Rectal smooth muscle tissue (tissue), 1 donor: ENCODE data around the gene DZANK1.
A peak's percentile ranks its signal among the peaks of the same experiment; 100 is the strongest.

Experiments used
- H3K27ac ChIP-seq: one replicate; pipeline ENCODE4 v1.7.0; 2013; ENCODE audit warnings: low read depth, low read length, inconsistent platforms
- H3K27me3 ChIP-seq: one replicate; pipeline ENCODE4 v1.7.0; 2013; ENCODE audit warnings: low read length; ENCODE audit not compliant: control insufficient read depth, insufficient read depth
- H3K36me3 ChIP-seq: one replicate; pipeline ENCODE4 v1.7.0; 2013; ENCODE audit warnings: low read length; ENCODE audit not compliant: control insufficient read depth, insufficient read depth
- H3K4me1 ChIP-seq: one replicate; pipeline ENCODE4 v1.7.0; 2013; ENCODE audit warnings: low read length; ENCODE audit not compliant: control insufficient read depth, insufficient read depth
- H3K4me3 ChIP-seq: one replicate; pipeline ENCODE4 v1.7.0; 2013; ENCODE audit warnings: low read length
- H3K9ac ChIP-seq: one replicate; pipeline ENCODE4 v1.7.0; 2013; ENCODE audit warnings: low read length

Gene DZANK1

DNA sequence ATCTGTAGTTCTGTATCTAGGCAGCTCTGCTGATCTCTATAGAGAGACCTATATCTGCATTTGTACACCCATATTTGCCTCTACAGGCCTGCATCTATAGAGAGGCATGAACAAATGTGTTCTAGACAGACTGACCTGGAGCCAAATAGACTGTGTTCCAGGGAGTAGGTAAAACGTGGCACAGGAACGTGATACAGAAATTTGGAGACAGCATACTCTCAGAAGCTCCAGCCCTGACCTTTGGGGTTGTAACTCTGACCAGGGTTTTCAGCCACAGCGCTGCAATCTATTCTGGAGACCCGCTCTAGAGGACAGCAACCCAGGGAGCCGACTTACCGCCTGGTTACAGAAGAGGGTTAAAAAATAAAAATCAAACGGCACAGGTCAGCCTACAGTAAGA lies 29.2 kb upstream of the DZANK1 start:
- H3K4me3 ChIP-seq, result peak overlapping the region; percentile 95
- no peaks in the 10 kb centered on the region for H3K27me3 ChIP-seq
- no peak overlapping the region for H3K27ac ChIP-seq
- no peaks in the 10 kb centered on the region for H3K36me3 ChIP-seq
- peaks cover 6% of the 10 kb centered on the region for H3K4me1 ChIP-seq
- no peak overlapping the region for H3K9ac ChIP-seq

DNA sequence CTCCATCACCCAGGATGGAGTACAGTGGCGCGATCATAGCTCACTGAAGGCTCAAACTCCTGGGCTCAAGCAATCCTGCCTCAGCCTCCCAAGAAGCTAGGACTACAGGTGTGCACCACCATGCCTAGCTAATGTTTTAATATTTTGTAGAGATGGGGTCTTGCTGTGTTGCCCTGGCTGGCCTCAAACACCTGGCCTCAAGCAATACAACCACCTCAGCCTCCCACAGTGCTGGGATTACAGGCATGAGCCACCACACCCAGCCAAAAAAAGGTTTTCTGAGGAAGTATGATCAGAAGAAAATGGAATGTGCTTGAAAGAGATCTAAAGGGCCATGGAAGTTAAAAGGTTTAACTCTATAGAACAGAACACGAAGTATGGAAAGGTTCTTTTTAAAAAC lies 21.5 kb upstream of the DZANK1 start:
- Histone ChIP-seq H3K4me1 (no peaks in the 10 kb centered on the region), H3K27me3 (no peaks in the 10 kb centered on the region), H3K36me3 (peaks cover 5% of the 10 kb centered on the region), H3K27ac (no peak overlapping the region), H3K4me3 (no peak overlapping the region), H3K9ac (no peak overlapping the region)

DNA sequence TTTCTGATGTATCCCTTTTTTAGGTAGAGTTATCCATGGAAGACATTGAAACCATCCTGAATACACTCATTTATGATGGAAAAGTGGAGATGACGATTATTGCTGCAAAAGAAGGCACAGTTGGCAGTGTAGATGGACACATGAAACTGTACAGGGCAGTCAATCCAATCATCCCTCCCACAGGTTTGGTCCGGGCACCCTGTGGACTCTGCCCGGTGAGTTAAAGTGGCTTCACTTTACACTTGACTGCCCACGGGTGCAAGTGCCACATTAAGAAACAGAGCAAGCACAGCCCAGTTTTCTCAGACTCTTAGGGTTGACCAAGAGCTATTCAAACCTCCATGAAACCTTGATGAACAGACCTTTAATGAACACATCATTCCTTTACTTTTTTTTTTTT lies 14.8 kb upstream of the DZANK1 start:
- H3K4me1 ChIP-seq, result no peaks in the 10 kb centered on the region
- H3K4me3 ChIP-seq, result no peak overlapping the region
- no peak overlapping the region for H3K9ac ChIP-seq
- no peak overlapping the region for H3K27ac ChIP-seq
- H3K36me3 ChIP-seq, result peaks cover 18% of the 10 kb centered on the region
- H3K27me3 ChIP-seq, result no peaks in the 10 kb centered on the region

DNA sequence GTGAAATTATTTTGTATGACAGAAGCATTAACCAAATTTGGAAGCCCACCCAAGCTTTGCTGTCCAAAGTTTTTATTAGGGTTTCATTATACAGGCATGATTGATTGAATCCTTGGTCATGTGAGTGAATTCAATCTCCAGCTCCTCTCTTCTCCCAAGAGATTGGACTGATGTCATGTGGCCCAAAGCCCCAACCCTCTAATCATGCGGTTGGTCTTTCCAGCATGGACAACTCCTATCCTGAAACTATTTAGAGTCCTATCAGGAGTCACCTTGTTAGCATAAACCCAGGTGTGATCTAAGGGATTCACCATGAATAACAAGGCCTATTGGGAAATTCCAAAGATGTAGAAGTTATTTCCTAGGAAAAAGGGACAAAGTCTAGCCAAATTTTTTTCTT lies 11.0 kb upstream of the DZANK1 start:
- Histone ChIP-seq H3K9ac (no peak overlapping the region), H3K27ac (no peak overlapping the region), H3K27me3 (no peaks in the 10 kb centered on the region), H3K4me3 (no peak overlapping the region), H3K36me3 (peaks cover 18% of the 10 kb centered on the region), H3K4me1 (no peaks in the 10 kb centered on the region)

DNA sequence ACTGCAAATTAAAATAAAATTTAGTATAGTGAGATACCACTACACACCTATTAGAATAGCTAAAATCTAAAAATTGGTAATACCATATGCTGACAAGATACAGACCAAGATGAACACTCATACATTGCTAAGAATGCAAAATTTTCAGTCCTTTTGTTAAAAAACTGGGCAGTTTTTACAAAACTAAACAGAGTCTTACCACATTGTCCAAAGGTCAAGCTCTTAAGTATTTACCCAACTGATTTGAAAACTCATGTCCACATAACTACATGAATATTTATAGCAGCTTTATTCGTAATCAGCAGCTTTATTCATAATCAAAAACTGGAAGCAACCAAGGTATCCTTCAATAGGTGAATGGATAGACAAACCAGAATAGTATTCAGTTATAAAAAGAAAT lies 10.4 kb upstream of the DZANK1 start:
- Histone ChIP-seq H3K4me3 (no peak overlapping the region), H3K27me3 (no peaks in the 10 kb centered on the region), H3K9ac (no peak overlapping the region), H3K4me1 (no peaks in the 10 kb centered on the region), H3K36me3 (peaks cover 13% of the 10 kb centered on the region), H3K27ac (no peak overlapping the region)

DNA sequence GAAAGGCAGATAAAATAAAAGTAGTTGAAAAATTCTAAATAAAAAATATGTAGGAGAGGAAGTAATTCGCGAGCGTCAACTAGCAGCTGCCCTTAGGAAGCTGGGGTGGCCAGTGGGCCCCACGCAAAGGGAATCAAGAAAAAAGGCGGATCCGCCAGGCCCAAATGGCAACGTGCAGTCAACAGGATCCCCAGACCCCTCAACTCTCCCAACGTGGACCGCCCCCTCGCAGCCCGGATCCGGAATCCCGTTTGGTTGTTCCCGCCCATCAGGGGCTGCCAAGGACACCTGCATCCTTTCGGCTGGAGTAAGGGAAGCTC lies 296 bp downstream of the DZANK1 start:
- H3K4me3 ChIP-seq, result peak overlapping the region; percentile 90
- H3K4me1 ChIP-seq, result peaks cover 6% of the 10 kb centered on the region
- H3K9ac ChIP-seq, result peak overlapping the region; percentile 40
- H3K27me3 ChIP-seq, result no peaks in the 10 kb centered on the region
- peaks cover 6% of the 10 kb centered on the region for H3K36me3 ChIP-seq
- H3K27ac ChIP-seq, result no peak overlapping the region

DNA sequence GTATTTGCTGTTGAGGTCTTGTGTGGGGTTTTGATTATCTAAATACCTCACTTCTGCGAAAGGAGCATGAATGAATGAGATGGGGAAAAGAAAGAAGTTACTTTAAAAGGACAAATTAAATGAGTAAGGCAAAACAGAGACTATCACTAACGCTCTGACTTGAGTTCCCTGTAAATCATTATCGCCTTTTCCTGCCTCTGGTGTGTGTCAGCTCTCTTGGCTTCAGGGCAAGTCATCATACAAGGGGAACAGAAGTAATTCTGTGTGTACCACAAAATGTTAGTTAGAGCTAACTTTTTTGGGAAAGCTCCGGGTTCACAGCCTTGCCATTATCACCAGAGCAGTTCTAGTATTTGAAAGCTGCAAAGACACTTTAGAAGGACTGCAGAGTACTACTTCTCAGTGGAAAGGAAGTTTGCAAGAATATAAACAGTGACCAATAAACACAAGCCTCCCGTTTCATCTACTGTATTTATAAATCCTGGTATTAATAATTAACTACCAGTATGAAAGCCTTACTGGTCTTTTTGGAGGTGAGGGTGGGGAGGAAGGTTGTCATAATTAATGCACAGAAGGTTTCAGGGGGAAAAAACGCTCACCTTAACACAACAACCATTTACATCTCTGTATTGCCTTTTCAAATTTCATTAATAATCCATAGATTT lies 1.2 kb downstream of the DZANK1 start:
- peaks cover 6% of the 10 kb centered on the region for H3K4me1 ChIP-seq
- no peaks in the 10 kb centered on the region for H3K27me3 ChIP-seq
- H3K4me3 ChIP-seq, result no peak overlapping the region
- peaks cover 2% of the 10 kb centered on the region for H3K36me3 ChIP-seq
- no peak overlapping the region for H3K9ac ChIP-seq
- no peak overlapping the region for H3K27ac ChIP-seq

DNA sequence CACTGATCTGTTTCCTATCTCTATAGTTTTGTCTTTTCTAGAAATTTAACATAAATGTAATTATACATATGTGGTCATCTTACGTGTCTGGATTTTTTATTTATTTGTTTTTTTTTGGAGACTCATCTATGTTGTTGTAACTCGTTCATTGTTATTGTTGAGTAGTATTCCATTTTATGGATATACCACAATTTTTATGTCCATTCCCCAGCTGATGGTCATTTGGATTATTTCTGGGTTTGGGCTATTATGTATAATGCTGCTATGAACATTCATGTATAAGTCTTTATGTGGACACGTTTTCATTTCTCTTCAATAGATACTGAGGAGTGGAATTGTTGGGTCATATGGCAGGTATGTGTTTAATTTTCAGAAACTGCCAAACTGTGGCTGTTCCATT lies 10.2 kb downstream of the DZANK1 start:
- no peaks in the 10 kb centered on the region for H3K36me3 ChIP-seq
- H3K9ac ChIP-seq, result no peak overlapping the region
- H3K27ac ChIP-seq, result no peak overlapping the region
- no peaks in the 10 kb centered on the region for H3K27me3 ChIP-seq
- no peak overlapping the region for H3K4me3 ChIP-seq
- H3K4me1 ChIP-seq, result no peaks in the 10 kb centered on the region

DNA sequence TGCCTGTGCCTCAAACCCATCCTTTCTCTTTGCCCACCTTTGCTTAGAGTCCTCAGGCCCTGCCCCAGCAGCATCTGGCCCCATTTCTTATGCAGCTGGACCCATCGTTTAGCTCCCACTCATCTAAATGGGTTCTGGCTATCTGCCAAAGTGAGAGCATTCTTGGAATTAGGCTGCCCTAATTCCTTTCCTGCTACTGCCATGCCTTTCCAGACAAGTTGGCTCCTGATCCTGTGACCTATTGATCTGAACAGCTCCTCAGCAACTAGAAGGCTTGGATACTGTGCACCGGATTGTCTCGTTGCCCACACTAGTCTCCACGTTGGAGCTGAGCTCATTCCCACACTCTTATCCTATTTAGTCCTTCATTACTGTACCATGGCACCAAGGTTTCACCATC lies 22.9 kb downstream of the DZANK1 start:
- Histone ChIP-seq H3K4me3 (no peak overlapping the region), H3K4me1 (no peaks in the 10 kb centered on the region), H3K9ac (no peak overlapping the region), H3K36me3 (no peaks in the 10 kb centered on the region), H3K27ac (no peak overlapping the region), H3K27me3 (no peaks in the 10 kb centered on the region)

DNA sequence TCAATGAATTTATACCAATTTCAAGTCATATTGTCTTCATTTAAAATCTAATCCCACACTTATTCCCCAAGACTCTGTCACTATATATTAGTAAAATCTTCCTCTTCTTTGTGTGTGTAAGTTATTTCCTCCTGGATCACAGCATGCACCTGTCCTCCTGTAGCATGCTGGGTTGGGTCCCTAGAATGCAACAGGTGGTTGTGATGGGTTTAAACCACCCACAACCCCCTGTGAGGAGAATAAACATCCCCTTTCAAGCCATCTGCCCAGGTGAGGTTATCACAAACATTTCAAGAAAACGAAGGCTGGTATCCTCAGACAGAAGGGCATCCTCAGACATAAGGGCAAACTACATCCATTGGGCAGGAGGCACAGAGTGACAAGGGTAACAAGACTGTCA lies 26.4 kb downstream of the DZANK1 start:
- Histone ChIP-seq H3K4me1 (no peaks in the 10 kb centered on the region), H3K9ac (no peak overlapping the region), H3K36me3 (no peaks in the 10 kb centered on the region), H3K27ac (no peak overlapping the region), H3K4me3 (no peak overlapping the region), H3K27me3 (no peaks in the 10 kb centered on the region)

DNA sequence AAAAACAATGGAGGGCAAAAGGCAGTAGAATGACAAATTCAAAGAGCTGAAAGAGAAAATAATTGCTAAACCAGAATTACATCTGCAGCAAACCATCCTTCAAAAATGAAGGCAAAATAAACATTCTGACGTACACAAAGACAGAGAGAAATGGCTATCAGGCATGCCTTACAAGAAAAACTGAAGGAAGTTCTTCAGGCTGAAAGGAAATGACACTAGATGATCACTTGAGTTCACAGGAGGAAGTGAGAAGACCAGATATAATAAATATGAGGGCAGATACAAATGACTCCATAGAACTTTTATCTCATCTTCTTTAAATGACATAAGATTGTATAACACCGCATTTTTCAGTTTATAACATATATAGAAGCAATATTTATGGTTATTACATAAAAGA lies 30.0 kb downstream of the DZANK1 start:
- no peak overlapping the region for H3K27ac ChIP-seq
- H3K27me3 ChIP-seq, result no peaks in the 10 kb centered on the region
- H3K4me1 ChIP-seq, result no peaks in the 10 kb centered on the region
- no peaks in the 10 kb centered on the region for H3K36me3 ChIP-seq
- no peak overlapping the region for H3K9ac ChIP-seq
- no peak overlapping the region for H3K4me3 ChIP-seq

DNA sequence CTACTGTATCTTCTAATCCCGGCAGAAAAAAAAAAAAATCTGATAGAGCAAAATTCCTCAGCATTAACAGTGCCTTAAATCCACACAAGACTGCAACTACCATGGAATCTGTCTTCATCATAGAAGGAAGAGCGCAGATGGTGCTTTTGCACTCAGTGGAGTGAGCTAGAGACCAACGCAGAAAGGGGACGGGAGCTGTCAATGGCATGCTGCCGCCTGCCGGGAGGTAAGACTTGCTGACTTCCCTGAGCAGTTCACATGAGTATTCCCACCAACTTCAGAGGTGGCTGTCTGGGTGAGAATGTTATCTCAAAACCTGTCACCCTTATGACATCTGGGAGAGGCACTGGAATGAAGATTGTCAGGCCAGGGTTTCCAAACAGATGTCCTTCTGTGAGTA lies 35.6 kb downstream of the DZANK1 start:
- H3K4me3 ChIP-seq, result no peak overlapping the region
- H3K27me3 ChIP-seq, result no peaks in the 10 kb centered on the region
- no peak overlapping the region for H3K9ac ChIP-seq
- H3K27ac ChIP-seq, result no peak overlapping the region
- no peaks in the 10 kb centered on the region for H3K4me1 ChIP-seq
- no peaks in the 10 kb centered on the region for H3K36me3 ChIP-seq

DNA sequence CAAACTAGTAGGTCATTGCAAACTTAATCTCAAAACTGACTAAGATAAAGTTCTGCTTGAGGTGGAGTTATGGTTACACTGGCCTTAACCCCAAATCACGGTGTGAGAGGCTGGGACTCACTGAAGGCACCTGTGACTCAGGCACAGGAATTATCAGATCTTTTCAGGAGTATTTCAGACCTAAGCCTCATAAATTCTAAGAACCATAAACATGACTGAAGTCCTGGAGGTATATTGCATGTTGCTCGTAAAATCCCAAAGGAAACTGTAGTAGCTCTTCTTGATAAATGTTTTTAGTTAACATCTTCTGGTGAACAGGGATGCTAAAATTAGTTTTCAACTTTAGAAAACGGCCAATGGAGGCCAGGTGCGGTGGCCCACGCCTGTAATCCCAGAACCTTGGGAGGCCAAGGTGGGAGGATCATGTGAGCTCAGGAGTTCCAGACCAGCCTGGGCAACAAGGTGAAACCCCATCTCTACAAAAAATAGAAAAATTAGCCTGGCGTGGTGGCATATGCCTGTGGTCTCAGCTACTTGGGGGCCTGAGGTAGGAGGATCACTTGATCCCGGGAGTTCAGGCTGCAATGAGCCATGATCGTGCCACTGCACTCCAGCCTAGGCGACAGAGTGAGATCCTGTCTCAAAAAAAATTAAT lies 36.5 kb downstream of the DZANK1 start:
- Histone ChIP-seq H3K27ac (no peak overlapping the region), H3K4me1 (no peaks in the 10 kb centered on the region), H3K36me3 (no peaks in the 10 kb centered on the region), H3K9ac (no peak overlapping the region), H3K4me3 (no peak overlapping the region), H3K27me3 (no peaks in the 10 kb centered on the region)
